Measurements from ENCODE around the gene CENPW.

Gene CENPW

GRCh38 chr6:126376682-126377081 lies 36.8 kb downstream of the CENPW start:
- DNase-seq = no peak

DNA sequence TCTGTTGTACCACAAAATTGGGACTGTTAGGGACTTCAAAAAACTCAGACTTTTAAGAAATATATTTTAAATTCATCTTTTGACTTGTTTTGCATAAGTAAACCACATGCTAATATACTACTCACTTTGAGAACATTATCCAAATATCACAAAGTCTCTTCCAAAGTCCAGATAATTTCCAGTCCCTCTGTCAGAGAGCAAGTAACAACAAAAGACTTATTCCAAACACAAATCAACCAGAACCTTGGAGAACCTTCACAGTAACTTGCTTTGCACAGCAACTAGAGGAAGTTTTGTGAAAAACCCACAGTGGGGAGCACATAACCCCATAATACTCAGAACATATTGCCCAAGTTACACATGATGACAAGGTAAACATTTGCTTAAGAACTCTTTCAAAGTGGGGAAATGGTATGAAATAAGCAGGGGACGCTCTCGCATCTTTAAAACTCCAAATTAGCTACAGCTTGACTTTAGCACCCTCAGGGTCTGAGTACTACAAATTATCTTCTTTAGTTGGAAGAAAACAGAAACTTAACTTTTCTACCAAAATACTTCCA lies 37.8 kb downstream of the CENPW start:
- no peak for DNase-seq

DNA sequence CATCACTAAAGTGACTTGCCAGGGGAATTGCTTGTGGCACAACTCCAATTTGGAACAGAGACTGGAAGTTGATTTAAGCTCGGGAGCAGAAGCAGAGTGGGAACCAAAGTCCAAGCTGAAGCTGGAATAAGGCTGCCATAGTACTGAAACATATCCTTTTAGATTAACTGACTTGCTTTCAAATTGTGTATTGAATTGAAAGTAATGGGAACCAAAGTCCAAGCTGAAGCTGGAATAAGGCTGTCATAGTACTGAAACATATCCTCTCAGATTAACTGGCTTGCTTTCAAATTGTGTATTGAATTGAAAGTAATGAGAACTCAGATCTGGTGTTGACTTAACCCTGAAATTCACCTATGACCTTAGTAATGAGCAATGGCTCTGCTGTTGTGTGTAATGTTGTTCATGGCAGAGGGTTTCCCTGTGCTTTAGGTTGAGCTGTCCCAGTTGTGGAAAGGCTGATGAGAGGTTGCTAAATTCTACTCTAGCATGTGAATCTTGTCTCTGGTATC lies 40.2 kb downstream of the CENPW start:
- DNase-seq = no peak

DNA sequence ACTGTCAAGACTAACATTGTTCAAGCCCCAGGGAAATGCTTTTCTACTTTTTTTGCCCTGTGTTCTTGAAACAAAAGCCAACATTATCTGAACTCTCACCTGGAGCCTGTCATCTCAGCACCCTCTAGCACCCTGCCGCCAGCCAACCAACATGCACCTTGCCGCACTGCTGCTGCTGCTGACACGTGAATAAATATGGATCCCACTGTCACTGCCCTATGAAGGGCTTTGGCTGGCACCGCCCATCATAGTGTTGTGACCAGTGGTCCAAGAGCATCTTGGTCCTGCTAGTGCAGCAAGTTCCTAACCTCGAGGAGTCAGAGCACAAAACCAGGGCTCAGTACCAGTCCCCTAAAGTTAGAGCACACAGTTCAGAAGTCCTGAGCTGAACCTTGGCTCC lies 41.6 kb downstream of the CENPW start:
- DNase-seq = no peak

- no peak for DNase-seq
Measured at GRCh38 chr6:126383203-126383602, 43.3 kb downstream of the CENPW start.

- no peak for DNase-seq
Measured at GRCh38 chr6:126385536-126385935, 45.6 kb downstream of the CENPW start.

GRCh38 chr6:126388104-126388598 lies 48.2 kb downstream of the CENPW start:
- no peak for DNase-seq

GRCh38 chr6:126396131-126396530 lies 56.2 kb downstream of the CENPW start:
- DNase-seq = peak; percentile 6

All from DMS79 treated with DMSO at 0.1 percent for 48 hours (cell line).